Activated CD4-positive, alpha-beta T cell treated with anti-CD3 and anti-CD28 coated beads for 24 hours (primary cell): ENCODE data around the gene ZNF836.
"Not testable (repeated sequence)": the region's sequence is repeated elsewhere in the genome, so short reads cannot be mapped to it uniquely, and the experiment has no call there.

Source experiments
- DNase-seq, 2 donors: peaks; one replicate each; pipeline ENCODE4 v3.0.0-alpha.2; 2020; ENCODE audit warnings: low read depth in 2 of 2

Gene ZNF836

DNA sequence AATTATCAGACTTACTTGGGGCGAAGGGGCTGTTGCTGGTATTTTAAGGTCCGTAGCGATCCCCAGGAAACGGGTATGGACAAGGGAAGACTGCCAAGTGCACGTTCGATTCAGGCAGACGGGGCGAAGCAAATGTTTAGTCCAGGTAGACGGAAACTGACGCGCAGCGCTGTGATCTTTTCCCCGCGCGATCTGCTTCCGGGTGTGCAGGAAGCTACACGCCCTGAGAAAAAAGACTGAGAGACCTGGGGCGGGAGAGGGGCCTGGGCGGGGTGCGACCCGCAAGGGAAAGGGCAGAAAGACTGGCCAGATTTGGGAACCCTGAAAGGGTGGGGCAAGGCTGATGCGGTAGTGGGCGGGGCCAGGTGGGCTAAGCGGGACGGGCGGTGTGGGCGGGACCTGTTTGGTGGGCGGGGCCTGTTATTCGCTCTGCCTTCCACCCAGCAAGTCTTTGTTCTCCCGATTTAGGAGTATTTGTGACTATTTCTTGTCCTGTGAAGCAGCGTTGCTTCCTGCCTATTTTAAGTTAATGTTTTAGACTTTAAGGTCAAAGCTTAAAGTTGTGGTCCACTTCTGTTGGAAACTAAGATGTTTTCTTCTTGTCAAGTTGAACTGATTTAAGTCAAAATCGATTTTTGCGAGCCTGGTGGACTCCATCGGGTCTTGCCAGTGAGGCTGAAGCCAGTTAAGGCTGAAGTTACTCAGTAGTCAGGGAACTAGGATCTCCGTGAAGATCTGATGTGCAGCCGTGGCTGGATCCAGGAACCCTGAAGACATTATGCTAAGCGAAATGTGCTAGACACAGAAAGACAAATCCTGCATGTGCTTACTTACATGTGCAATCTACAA lies at the start of gene ZNF836:
Gene ZNF836 (minus strand): TSS at position 301 of the 849 bp plus-strand sequence. CDS start 3,549 bp downstream, outside the sequence.
- peak; percentile 84 to 85 for DNase-seq

- DNase-seq = no peak
Measured at GRCh38 chr19:52221031-52221430, 49.6 kb upstream of the ZNF836 start.

GRCh38 chr19:52219611-52220010 lies 48.2 kb upstream of the ZNF836 start:
- no peak for DNase-seq

- DNase-seq = no peak
Measured at GRCh38 chr19:52217576-52217975, 46.2 kb upstream of the ZNF836 start.

GRCh38 chr19:52216401-52216800 lies 45.0 kb upstream of the ZNF836 start:
- no peak for DNase-seq

DNA sequence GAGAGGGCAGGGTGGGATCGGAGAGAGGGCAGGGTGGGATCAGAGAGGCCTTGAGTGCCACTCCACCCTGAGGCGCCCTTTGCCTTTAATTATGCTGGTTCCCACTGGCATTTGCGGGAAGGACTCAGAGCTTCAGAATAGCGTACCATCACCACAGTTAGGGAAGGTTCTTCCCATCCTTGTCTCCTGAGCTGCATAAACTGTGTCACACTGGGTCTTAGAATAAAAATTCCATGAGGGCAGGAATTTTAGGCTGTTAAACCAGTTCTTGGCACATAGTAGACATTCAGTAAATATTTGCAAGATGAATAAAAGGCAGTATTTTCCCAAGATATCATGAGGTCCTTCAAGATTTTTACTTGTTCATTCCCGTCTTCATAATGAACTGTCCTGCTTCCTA lies 42.8 kb upstream of the ZNF836 start:
- no peak for DNase-seq

DNA sequence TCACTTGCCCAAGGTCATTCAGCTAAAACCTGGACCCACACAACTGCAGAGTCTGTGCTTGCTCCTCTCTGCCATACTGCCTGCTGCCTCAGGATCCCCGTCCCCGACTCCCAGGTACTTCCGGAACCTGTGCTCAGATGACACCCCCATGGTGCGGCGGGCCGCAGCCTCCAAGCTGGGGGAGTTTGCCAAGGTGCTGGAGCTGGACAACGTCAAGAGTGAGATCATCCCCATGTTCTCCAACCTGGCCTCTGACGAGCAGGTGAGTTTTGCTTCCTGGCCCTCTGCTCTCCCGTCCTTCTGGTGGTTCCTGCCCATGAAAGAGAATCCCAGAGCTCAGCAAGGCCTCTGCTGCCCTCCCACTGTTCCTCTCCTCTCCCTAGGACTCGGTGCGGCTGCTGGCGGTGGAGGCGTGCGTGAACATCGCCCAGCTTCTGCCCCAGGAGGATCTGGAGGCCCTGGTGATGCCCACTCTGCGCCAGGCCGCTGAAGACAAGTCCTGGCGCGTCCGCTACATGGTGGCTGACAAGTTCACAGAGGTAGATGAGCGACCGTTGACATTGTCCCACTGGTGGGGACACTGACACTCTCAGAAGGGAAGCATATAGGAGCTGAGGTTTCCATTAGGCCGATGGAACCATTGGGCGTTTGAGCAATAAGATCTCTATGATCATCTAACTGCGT lies 41.3 kb upstream of the ZNF836 start:
- DNase-seq = no peak

DNA sequence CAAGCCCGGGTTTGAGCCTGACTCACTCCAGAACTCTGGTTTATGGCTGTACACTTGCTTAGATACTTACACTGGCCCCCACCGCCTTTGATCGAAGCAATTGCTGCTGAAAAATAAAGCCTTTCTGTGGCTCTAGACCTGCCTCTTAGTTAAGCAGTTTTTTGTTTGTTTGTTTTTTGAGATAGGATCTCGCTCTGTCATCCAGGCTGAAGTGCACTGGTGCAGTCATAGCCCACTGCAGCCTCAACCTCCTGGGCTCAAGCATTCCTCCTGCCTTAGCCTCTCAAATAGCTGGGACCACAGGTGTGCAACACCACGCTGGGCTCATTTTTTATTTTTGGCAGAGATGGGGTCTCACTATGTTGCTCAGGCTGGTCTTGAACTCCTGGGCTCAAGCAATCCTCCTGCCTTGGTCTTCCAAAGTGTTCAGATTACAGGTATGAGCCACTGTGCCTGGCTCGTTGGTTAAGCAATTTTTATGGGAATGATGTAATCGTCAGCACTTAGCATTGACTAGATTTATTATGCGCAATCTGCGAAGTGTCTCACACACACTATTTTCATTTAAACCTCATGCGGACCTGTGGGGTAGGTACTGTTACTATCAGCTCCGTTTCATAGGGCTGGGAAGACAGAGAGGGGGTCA lies 40.6 kb upstream of the ZNF836 start:
- no peak for DNase-seq

- DNase-seq = no peak
Measured at GRCh38 chr19:52211203-52211602, 39.8 kb upstream of the ZNF836 start.

GRCh38 chr19:52206481-52206880 lies 35.1 kb upstream of the ZNF836 start:
- DNase-seq = no peak

- DNase-seq = not testable (repeated sequence)
Measured at GRCh38 chr19:52200755-52201391, 29.5 kb upstream of the ZNF836 start.

- no peak for DNase-seq
Measured at GRCh38 chr19:52200044-52200443, 28.6 kb upstream of the ZNF836 start.

DNA sequence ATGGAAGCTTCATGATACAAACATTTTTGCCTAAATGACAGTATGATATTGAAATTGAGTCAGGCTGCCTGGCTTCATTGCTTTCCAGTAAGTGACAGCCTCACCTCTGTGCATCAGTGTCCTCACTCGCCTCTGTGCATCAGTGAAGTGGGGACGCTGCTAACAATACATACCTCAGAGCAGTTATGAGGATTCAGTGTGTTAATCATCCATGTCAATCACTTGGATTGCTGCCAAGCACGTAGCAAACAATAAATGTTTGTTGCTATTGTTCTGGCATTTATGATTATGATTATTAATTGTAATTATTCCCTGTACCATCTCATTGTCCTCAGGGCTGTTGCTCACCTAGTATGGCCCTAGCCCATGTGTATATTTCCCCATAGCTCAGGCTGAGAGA lies 27.3 kb upstream of the ZNF836 start:
- no peak for DNase-seq

GRCh38 chr19:52197964-52198363 lies 26.5 kb upstream of the ZNF836 start:
- no peak for DNase-seq

DNA sequence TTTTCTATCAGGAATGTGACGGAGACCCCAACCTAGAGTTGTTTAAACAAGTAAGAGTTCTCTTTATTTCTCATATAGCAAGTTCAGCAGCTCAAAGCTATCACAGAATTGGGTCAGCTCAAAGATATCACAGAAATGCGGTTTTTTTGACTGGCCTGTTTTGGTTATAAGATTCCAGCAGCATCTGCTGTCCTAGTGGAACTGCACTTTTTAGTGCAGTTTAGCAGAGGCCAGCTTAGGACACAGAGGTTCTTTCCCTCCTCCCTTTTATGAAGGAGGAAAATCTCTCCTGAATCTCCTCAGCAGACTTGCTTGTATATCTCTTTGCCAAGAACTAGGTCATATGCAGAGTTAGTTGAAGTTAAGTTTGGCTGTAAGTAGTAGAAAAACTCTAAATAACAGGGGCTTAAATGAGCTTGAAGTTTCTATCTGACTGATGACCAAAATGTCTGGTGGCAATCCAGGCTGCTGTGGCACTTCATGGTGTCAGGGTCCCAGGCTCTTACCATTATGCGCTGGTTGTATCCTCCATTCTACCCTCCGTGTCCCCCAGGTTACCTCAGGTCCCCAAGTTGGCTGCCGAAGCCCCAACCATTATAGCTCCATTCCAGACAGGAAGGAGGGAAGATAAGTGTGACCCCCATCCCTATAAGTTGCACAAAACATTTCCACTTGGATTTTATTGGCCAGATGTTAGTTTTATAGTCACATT lies 25.0 kb upstream of the ZNF836 start:
- DNase-seq = no peak

DNA sequence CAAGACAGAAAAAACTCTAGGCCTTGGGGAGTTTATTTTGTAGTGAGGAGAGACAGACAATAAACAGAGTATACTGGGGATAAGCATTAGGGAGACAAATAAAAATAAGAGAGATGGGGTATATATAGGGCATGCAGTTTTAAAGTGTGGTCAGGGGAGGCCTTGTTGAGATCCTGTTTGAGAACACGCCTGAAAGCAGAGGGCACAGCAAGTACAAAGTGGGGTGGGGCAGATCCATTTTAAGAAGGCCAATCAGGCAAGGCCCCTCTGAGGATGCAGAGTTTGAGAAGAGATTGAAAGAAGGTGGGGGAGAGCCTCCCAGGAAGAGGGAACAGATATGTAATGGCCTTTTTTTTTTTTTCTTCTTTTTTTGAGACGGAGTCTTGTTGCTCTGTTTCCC lies 20.5 kb upstream of the ZNF836 start:
- no peak for DNase-seq

DNA sequence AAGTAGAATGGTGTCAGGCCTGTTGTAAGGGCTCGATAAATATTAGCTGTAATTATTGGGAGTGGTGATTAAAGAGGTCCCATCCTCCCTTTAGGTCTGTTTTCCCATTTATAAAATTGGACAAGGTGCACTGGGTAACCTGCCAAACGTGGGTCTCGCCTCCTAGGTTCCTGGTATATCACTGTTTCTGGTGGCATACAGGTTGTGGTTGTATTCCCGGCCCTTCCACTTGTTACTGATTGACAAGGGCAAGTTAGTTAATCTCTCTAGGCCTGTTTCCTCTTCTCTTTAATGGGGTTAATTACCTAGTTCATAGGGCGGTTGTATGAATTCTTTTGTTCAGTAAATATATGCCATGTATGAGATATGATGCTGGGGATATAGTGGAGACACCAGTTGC lies 20.0 kb upstream of the ZNF836 start:
- no peak for DNase-seq

GRCh38 chr19:52190487-52191293 lies 19.3 kb upstream of the ZNF836 start:
- DNase-seq = no peak

GRCh38 chr19:52189735-52190486 lies 18.5 kb upstream of the ZNF836 start, which contains the start of gene PPP2R1A:
TSS of gene PPP2R1A (plus strand) at chr19:52190052. CDS start at chr19:52190097, 45 bp downstream.
- DNase-seq = peak; percentile 91 to 96
